WTC11 (cell line): ENCODE data around the gene ADD1.

Source experiments
- ATF3 ChIP-seq: sonication (generic); formaldehyde crosslinking; conservative IDR thresholded peaks from 2 replicates; pipeline ENCODE4 v1.8.1; 2022; ENCODE audit warnings: mild to moderate bottlenecking, missing genetic modification reagents
- CDX4 ChIP-seq: fragments of 250-450 bp; sonication (Bioruptor Pico); IDR thresholded peaks from 2 replicates; pipeline ENCODE4 v1.9.0; 2021; ENCODE audit warnings: moderate library complexity, mild to moderate bottlenecking, inconsistent platforms, borderline replicate concordance
- CTCF ChIP-seq: fragments of 200-600 bp; IDR thresholded peaks from 2 replicates; pipeline ENCODE4 v1.8.0; 2022; ENCODE audit warnings: antibody characterized with exemption
- FOXJ3 ChIP-seq: sonication (generic); formaldehyde crosslinking; IDR thresholded peaks from 2 replicates; pipeline ENCODE4 v1.9.0; 2021; ENCODE audit warnings: missing genetic modification reagents, mild to moderate bottlenecking, borderline replicate concordance
- MYBL2 ChIP-seq: sonication (generic); formaldehyde crosslinking; IDR thresholded peaks from 2 replicates; pipeline ENCODE4 v1.8.1; 2023; ENCODE audit warnings: mild to moderate bottlenecking, moderate library complexity, missing genetic modification reagents
- NFYB ChIP-seq: sonication (generic); formaldehyde crosslinking; conservative IDR thresholded peaks from 2 replicates; pipeline ENCODE4 v1.8.0; 2022; ENCODE audit warnings: low read depth, missing genetic modification reagents
- SMAD4 ChIP-seq: sonication (generic); formaldehyde crosslinking; IDR thresholded peaks from 2 replicates; pipeline ENCODE4 v1.8.0; 2022; ENCODE audit warnings: mild to moderate bottlenecking, missing genetic modification reagents
- ZNF138 ChIP-seq: sonication (generic); formaldehyde crosslinking; conservative IDR thresholded peaks from 2 replicates; pipeline ENCODE4 v1.8.1; 2022; ENCODE audit warnings: mild to moderate bottlenecking, moderate library complexity, missing genetic modification reagents
- ZNF416 ChIP-seq: fragments of 250-450 bp; sonication (Bioruptor Pico); IDR thresholded peaks from 2 replicates; pipeline ENCODE4 v1.9.0; 2021; ENCODE audit warnings: mild to moderate bottlenecking, inconsistent platforms
- ZNF423 ChIP-seq: fragments of 250-450 bp; sonication (Bioruptor Pico); IDR thresholded peaks from 2 replicates; pipeline ENCODE4 v2.1.2; 2022; ENCODE audit warnings: mild to moderate bottlenecking, moderate library complexity
- TF ChIP-seq, protein P1 (sequence below): fragments of 250-450 bp; sonication (Bioruptor Pico); IDR thresholded peaks from 2 replicates; pipeline ENCODE4 v1.8.0; 2021; ENCODE audit warnings: mild to moderate bottlenecking
- TF ChIP-seq, protein P2 (sequence below): sonication (generic); formaldehyde crosslinking; IDR thresholded peaks from 2 replicates; pipeline ENCODE4 v1.8.1; 2023; ENCODE audit warnings: mild to moderate bottlenecking, missing genetic modification reagents, moderate library complexity

GRCh38 chr4:2953496-2953895 is 109.9 kb downstream of the ADD1 start:
- TF ChIP-seq ZNF416 (CRISPR knock-in tag) (no peak), CTCF (no peak), ZNF138 (CRISPR knock-in tag) (no peak), ZNF423 (CRISPR knock-in tag) (no peak), CDX4 (CRISPR knock-in tag) (no peak), SMAD4 (CRISPR knock-in tag) (no peak), ATF3 (CRISPR knock-in tag) (no peak), MYBL2 (CRISPR knock-in tag) (no peak), NFYB (no peak), FOXJ3 (CRISPR knock-in tag) (no peak)
- TF ChIP-seq, protein P1, sequence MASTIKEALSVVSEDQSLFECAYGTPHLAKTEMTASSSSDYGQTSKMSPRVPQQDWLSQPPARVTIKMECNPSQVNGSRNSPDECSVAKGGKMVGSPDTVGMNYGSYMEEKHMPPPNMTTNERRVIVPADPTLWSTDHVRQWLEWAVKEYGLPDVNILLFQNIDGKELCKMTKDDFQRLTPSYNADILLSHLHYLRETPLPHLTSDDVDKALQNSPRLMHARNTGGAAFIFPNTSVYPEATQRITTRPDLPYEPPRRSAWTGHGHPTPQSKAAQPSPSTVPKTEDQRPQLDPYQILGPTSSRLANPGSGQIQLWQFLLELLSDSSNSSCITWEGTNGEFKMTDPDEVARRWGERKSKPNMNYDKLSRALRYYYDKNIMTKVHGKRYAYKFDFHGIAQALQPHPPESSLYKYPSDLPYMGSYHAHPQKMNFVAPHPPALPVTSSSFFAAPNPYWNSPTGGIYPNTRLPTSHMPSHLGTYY (CRISPR knock-in tag) = no peak
- TF ChIP-seq, protein P2, sequence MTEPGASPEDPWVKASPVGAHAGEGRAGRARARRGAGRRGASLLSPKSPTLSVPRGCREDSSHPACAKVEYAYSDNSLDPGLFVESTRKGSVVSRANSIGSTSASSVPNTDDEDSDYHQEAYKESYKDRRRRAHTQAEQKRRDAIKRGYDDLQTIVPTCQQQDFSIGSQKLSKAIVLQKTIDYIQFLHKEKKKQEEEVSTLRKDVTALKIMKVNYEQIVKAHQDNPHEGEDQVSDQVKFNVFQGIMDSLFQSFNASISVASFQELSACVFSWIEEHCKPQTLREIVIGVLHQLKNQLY = no peak
